Peyer's patch (tissue), 4 donors: ENCODE results near the gene WIPF3. TPM values are rescaled to one million over a fixed set of nuclear protein-coding genes. Genes with fewer than 3 reads are reported as not detected.

ENCODE experiments used
- DNase-seq, 3 donors: peaks; one replicate each; pipeline ENCODE4 v3.0.0-alpha.2; 2017 to 2019
- H3K27ac ChIP-seq, 4 donors: fragments of 200-600 bp; sonication (generic); one replicate each; pipeline ENCODE4 v1.5.1; 2016 to 2019
- H3K27me3 ChIP-seq, 2 donors: fragments of 200-600 bp; sonication (generic); one replicate each; pipeline ENCODE4 v1.5.1; 2019
- H3K36me3 ChIP-seq, 3 donors: fragments of 200-600 bp; sonication (generic); one replicate each; pipeline ENCODE4 v1.5.1; 2016 to 2019
- H3K4me1 ChIP-seq, 4 donors: fragments of 200-600 bp; sonication (generic); one replicate each; pipeline ENCODE4 v1.5.1; 2016 to 2019
- H3K4me3 ChIP-seq, 4 donors: fragments of 200-600 bp; sonication (generic); 1 replicate in 3 of 4; 2 replicates in 1 of 4; pipeline ENCODE4 v1.5.1; 2016 to 2019; ENCODE audit warnings: mild to moderate bottlenecking in 1 of 4
- H3K9me3 ChIP-seq, 4 donors: fragments of 200-600 bp; sonication (generic); one replicate each; pipeline ENCODE4 v1.5.1; 2016 to 2019; ENCODE audit warnings: mild to moderate bottlenecking in 1 of 4
- CTCF ChIP-seq, 6 experiments: fragments of 450-650 bp in 4 of 6; fragments of 200-600 bp in 2 of 6; sonication (generic) in 1 of 6; IDR thresholded peaks; one replicate each; pipeline ENCODE4 v1.5.1; 2017 to 2019; ENCODE audit warnings: antibody characterized with exemption in 6 of 6, mild to moderate bottlenecking in 3 of 6, moderate library complexity in 1 of 6
- POLR2A ChIP-seq, 2 donors: fragments of 450-650 bp; IDR thresholded peaks; one replicate each; pipeline ENCODE4 v1.5.1; 2017; ENCODE audit warnings: antibody characterized with exemption in 2 of 2, mild to moderate bottlenecking in 2 of 2, moderate library complexity in 2 of 2
- total RNA-seq, 4 donors: library from RNA; depleted of rRNA; stranded (reverse); fragments of >200 nt; gene quantifications; one replicate each; pipeline ENCODE4 v1.1.0, GENCODE V29; 2016

WIPF3 gene
- total RNA-seq, 4 donors from 2014 or later, result 0.66 to 2.5 (median 0.83) TPM; not detected in 1

GRCh38 chr7:29922921-29923700, 116.8 kb downstream of the WIPF3 start:
- H3K36me3 ChIP-seq, result no peaks in the 10 kb centered on the region
- H3K27ac ChIP-seq, result no peak overlapping the region
- H3K9me3 ChIP-seq, result no peaks in the 10 kb centered on the region
- DNase-seq, result no peak
- H3K27me3 ChIP-seq, result no peaks in the 10 kb centered on the region
- TF ChIP-seq POLR2A (IDR thresholded peaks at IDR 0.05), result no peak
- no peak for TF ChIP-seq CTCF (IDR thresholded peaks at IDR 0.05)
- H3K4me1 ChIP-seq, result no peaks in the 10 kb centered on the region
- no peak overlapping the region for H3K4me3 ChIP-seq

- H3K4me3 ChIP-seq, result no peak overlapping the region
- no peak for TF ChIP-seq POLR2A (IDR thresholded peaks at IDR 0.05)
- TF ChIP-seq CTCF (IDR thresholded peaks at IDR 0.05), result no peak
- no peaks in the 10 kb centered on the region for H3K27me3 ChIP-seq
- H3K36me3 ChIP-seq, result no peaks in the 10 kb centered on the region
- DNase-seq, result no peak
- no peak overlapping the region for H3K27ac ChIP-seq
- no peaks in the 10 kb centered on the region for H3K4me1 ChIP-seq
- no peaks in the 10 kb centered on the region for H3K9me3 ChIP-seq
Measured at GRCh38 chr7:29924006-29924405, 117.7 kb downstream of the WIPF3 start.

- TF ChIP-seq CTCF (IDR thresholded peaks at IDR 0.05) (no peak), POLR2A (IDR thresholded peaks at IDR 0.05) (no peak)
- no peaks in the 10 kb centered on the region for H3K9me3 ChIP-seq
- H3K4me3 ChIP-seq, result no peak overlapping the region
- H3K27ac ChIP-seq, result no peak overlapping the region
- DNase-seq, result no peak
- no peaks in the 10 kb centered on the region for H3K27me3 ChIP-seq
- H3K4me1 ChIP-seq, result no peaks in the 10 kb centered on the region
- H3K36me3 ChIP-seq, result no peaks in the 10 kb centered on the region
Measured at GRCh38 chr7:29924684-29925083, 118.4 kb downstream of the WIPF3 start.

GRCh38 chr7:29926216-29926615, 119.9 kb downstream of the WIPF3 start:
- H3K4me1 ChIP-seq, result no peaks in the 10 kb centered on the region
- no peaks in the 10 kb centered on the region for H3K27me3 ChIP-seq
- H3K27ac ChIP-seq, result no peak overlapping the region
- H3K9me3 ChIP-seq, result no peaks in the 10 kb centered on the region
- H3K4me3 ChIP-seq, result no peak overlapping the region
- H3K36me3 ChIP-seq, result no peaks in the 10 kb centered on the region
- no peak for TF ChIP-seq CTCF (IDR thresholded peaks at IDR 0.05)
- no peak for DNase-seq

- Histone ChIP-seq H3K27me3 (no peaks in the 10 kb centered on the region), H3K4me1 (no peaks in the 10 kb centered on the region), H3K36me3 (no peaks in the 10 kb centered on the region), H3K9me3 (no peaks in the 10 kb centered on the region), H3K27ac (no peak overlapping the region), H3K4me3 (no peak overlapping the region)
- no peak for DNase-seq
- TF ChIP-seq POLR2A (IDR thresholded peaks at IDR 0.05) (no peak), CTCF (IDR thresholded peaks at IDR 0.05) (no peak)
Measured at GRCh38 chr7:29926741-29927140, 120.4 kb downstream of the WIPF3 start.
